K562 (cell line): ENCODE results near the gene ABI3BP. TPM values are rescaled to one million over a fixed set of nuclear protein-coding genes. Genes with fewer than 3 reads are reported as not detected.

Experiments
- ATAC-seq: fragments of 200-7000 bp; cut with Tn5 transposase; 3 replicates; pipeline ENCODE4 v1.9.1; 2020; ENCODE audit warnings: moderate library complexity
- BruUV-seq: library from RNA; stranded (reverse); fragments of 400-500 nt; replicated peaks from 2 replicates; lab custom pipeline; 2021; lab: Mats Ljungman, UMichigan
- CTCF ChIA-PET: fragments of 300-600 bp; formaldehyde crosslinking; extraction: SDS; loops from one replicate; lab custom pipeline; 2021; ENCODE audit warnings: low intra/inter-chr PET ratio; lab: Yijun Ruan, JAX
- POLR2A ChIA-PET: fragments of 300-600, 350-650 bp; sonication (Branson Sonifier 250); formaldehyde crosslinking; extraction: SDS; loops from one replicate; lab custom pipeline; 2021; ENCODE audit warnings: antibody characterized with exemption, inconsistent platforms; lab: Yijun Ruan, JAX
- DNase-seq, 4 experiments: peaks; one replicate each; pipeline versions ENCODE4 v3.0.0 to v3.0.0-alpha.2; 2011 to 2018; ENCODE audit warnings: low spot score in 3 of 4, mixed read lengths in 3 of 4; ENCODE audit errors: extremely low read depth in 1 of 4
- FAIRE-seq: peaks from 2 replicates; lab custom pipeline; 2011; peaks lifted over from hg19 to GRCh38; lab: Jason Lieb, UNC
- H2AFZ ChIP-seq: 2 replicates; pipeline ENCODE4 v1.6.0; 2011; ENCODE audit warnings: low read depth, low read length, control low read depth, inconsistent platforms
- H3K27ac ChIP-seq: fragments of 200-600 bp; 3 replicates; pipeline ENCODE4 v1.8.0; 2011; ENCODE audit warnings: low read depth, mild to moderate bottlenecking, control low read depth, inconsistent platforms, low read length, moderate library complexity, mixed read lengths; ENCODE audit errors: extremely low read depth
- H3K27me3 ChIP-seq, 2 experiments: fragments of 300-600 bp in 1 of 2; 2 replicates in 1 of 2; 3 replicates in 1 of 2; pipeline versions ENCODE4 v1.6.0 to v1.8.0; 2011; ENCODE audit warnings: inconsistent platforms in 2 of 2, low read length in 2 of 2, mild to moderate bottlenecking in 1 of 2, mixed read lengths in 1 of 2, moderate library complexity in 1 of 2; ENCODE audit not compliant: control insufficient read depth in 2 of 2, insufficient read depth in 2 of 2
- H3K36me3 ChIP-seq: fragments of 300-600 bp; 3 replicates; pipeline ENCODE4 v1.8.0; 2011; ENCODE audit warnings: mild to moderate bottlenecking, low read length, inconsistent platforms; ENCODE audit not compliant: control insufficient read depth, insufficient read depth
- H3K4me1 ChIP-seq, 2 experiments: fragments of 200-600 bp in 1 of 2; replicated peaks in 1 of 2; 2 replicates in 1 of 2; 3 replicates in 1 of 2; pipeline versions ENCODE4 v1.5.1 to v1.8.0; 2011; ENCODE audit warnings: inconsistent platforms in 2 of 2, low read length in 2 of 2, mild to moderate bottlenecking in 1 of 2, mixed read lengths in 1 of 2, moderate library complexity in 1 of 2; ENCODE audit not compliant: control insufficient read depth in 2 of 2, insufficient read depth in 2 of 2
- H3K4me2 ChIP-seq: 2 replicates; pipeline ENCODE4 v1.6.1; 2011; ENCODE audit warnings: low read length, control low read depth, inconsistent platforms, mixed read lengths; ENCODE audit not compliant: insufficient read depth
- H3K4me3 ChIP-seq: fragments of 200-600 bp; sonication (generic), shearing (Covaris generic); 2 replicates; pipeline ENCODE4 v1.5.1; 2016; ENCODE audit warnings: control low read depth, inconsistent platforms
- H3K79me2 ChIP-seq: fragments of 200-600 bp; 3 replicates; pipeline ENCODE4 v1.8.0; 2011; ENCODE audit warnings: low read length, inconsistent platforms; ENCODE audit not compliant: control insufficient read depth, insufficient read depth
- H3K9ac ChIP-seq, 2 experiments: 2 replicates each; pipeline versions ENCODE4 v1.6.0 to v1.6.1; 2011; ENCODE audit warnings: low read depth in 2 of 2, low read length in 2 of 2, control low read depth in 1 of 2, inconsistent platforms in 1 of 2, mild to moderate bottlenecking in 1 of 2, mixed read lengths in 1 of 2; ENCODE audit not compliant: insufficient read depth in 1 of 2
- H3K9me1 ChIP-seq: one replicate; pipeline ENCODE4 v1.6.0; 2011; ENCODE audit warnings: inconsistent platforms, mild to moderate bottlenecking, low read length, moderate library complexity; ENCODE audit not compliant: control insufficient read depth, insufficient read depth
- H3K9me3 ChIP-seq: replicated peaks from 2 replicates; pipeline ENCODE4 v1.5.1; 2011; ENCODE audit warnings: low read depth, low read length, inconsistent platforms; ENCODE audit not compliant: control insufficient read depth, insufficient read depth
- H4K20me1 ChIP-seq: replicated peaks from 2 replicates; pipeline ENCODE4 v1.6.1; 2011; ENCODE audit warnings: low read length, inconsistent platforms, mixed read lengths; ENCODE audit not compliant: control insufficient read depth, insufficient read depth
- CGGBP1 ChIP-seq: fragments of 250-450 bp; sonication (Bioruptor Pico); IDR thresholded peaks from 2 replicates; pipeline ENCODE4 v1.9.0; 2021; ENCODE audit warnings: mild to moderate bottlenecking
- CTBP1 ChIP-seq: fragments of 450-650 bp; IDR thresholded peaks from 2 replicates; pipeline ENCODE4 v1.6.1; 2016; ENCODE audit warnings: borderline replicate concordance
- FOXO4 ChIP-seq: fragments of 450-650 bp; formaldehyde crosslinking; IDR thresholded peaks from 2 replicates; pipeline ENCODE4 v1.4.0; 2020; ENCODE audit warnings: mild to moderate bottlenecking, moderate library complexity
- ILK ChIP-seq: fragments of 450-650 bp; IDR thresholded peaks from 2 replicates; pipeline ENCODE4 v1.6.1; 2016; ENCODE audit warnings: missing genetic modification characterization, low read depth, mild to moderate bottlenecking, missing compliant biosample characterization, moderate library complexity, borderline replicate concordance
- MEF2D ChIP-seq: conservative IDR thresholded peaks from 2 replicates; pipeline ENCODE4 v1.6.1; 2016; ENCODE audit warnings: low read depth, missing genetic modification characterization, missing compliant biosample characterization
- MNT ChIP-seq, 2 experiments: fragments of 450-650 bp; conservative IDR thresholded peaks; 2 replicates each; pipeline ENCODE4 v1.6.1; 2017; ENCODE audit warnings: mild to moderate bottlenecking in 2 of 2, moderate library complexity in 2 of 2
- MXD1 ChIP-seq: fragments of 250-450 bp; sonication (Bioruptor Pico); IDR thresholded peaks from 2 replicates; pipeline ENCODE4 v1.8.0; 2021; ENCODE audit warnings: borderline replicate concordance, mild to moderate bottlenecking, moderate library complexity; ENCODE audit not compliant: poor library complexity, severe bottlenecking
- POLR2H ChIP-seq: IDR thresholded peaks from 2 replicates; pipeline ENCODE4 v1.6.1; 2016; ENCODE audit warnings: missing genetic modification characterization, low read depth, mild to moderate bottlenecking, control low read depth, missing compliant biosample characterization, moderate library complexity
- RCOR1 ChIP-seq, 2 experiments: IDR thresholded peaks; 2 replicates each; pipeline ENCODE4 v1.6.1; 2012; ENCODE audit warnings: low read depth in 2 of 2, low read length in 2 of 2, borderline replicate concordance in 1 of 2, improper control_type of control experiment in 1 of 2
- SP2 ChIP-seq: IDR thresholded peaks from 2 replicates; pipeline ENCODE4 v1.6.1; 2011; ENCODE audit warnings: mild to moderate bottlenecking, low read depth, low read length, moderate library complexity; ENCODE audit not compliant: poor library complexity, severe bottlenecking; ENCODE audit errors: extremely low read depth
- TAF15 ChIP-seq: fragments of 200-400 bp; formaldehyde crosslinking; IDR thresholded peaks from 2 replicates; pipeline ENCODE4 v1.6.1; 2017; ENCODE audit warnings: mild to moderate bottlenecking, low read depth, low read length, moderate library complexity
- TARDBP ChIP-seq: fragments of 450-650 bp; IDR thresholded peaks from 2 replicates; pipeline ENCODE4 v1.6.1; 2016
- TBP ChIP-seq: optimal IDR thresholded peaks from 2 replicates; pipeline ENCODE3; 2011; ENCODE audit warnings: low read depth, low read length, improper control_type of control experiment
- TEAD2 ChIP-seq: fragments of 450-650 bp; IDR thresholded peaks from 2 replicates; pipeline ENCODE4 v1.6.1; 2016; ENCODE audit warnings: missing genetic modification characterization, control low read depth, missing compliant biosample characterization
- ZFPM2 ChIP-seq: fragments of 250-450 bp; sonication (Bioruptor Pico); IDR thresholded peaks from 2 replicates; pipeline ENCODE4 v1.5.1; 2022; ENCODE audit warnings: mild to moderate bottlenecking
- ZNF232 ChIP-seq: sonication (generic); formaldehyde crosslinking; IDR thresholded peaks from 2 replicates; pipeline ENCODE4 v1.8.0; 2022; ENCODE audit warnings: mild to moderate bottlenecking, missing genetic modification reagents
- WGBS: fragments of 100-300 bp; shearing (Covaris generic); methylation state at CpG from one replicate; pipeline ENCODE4 v1.1.6; 2016; ENCODE audit warnings: low coverage, mixed read lengths; ENCODE audit not compliant: insufficient coverage; ENCODE audit errors: missing lambda C conversion rate; 5-methylcytosine and 5-hydroxymethylcytosine counted together
- in situ Hi-C: fragments of 300-500 bp; cut with MboI; formaldehyde crosslinking; loops from 4 replicates; pipeline ENCODE4 v1.15.0; 2018; ENCODE audit warnings: inconsistent platforms, mixed read lengths
- intact Hi-C: fragments of 100-400 bp; cut with micrococcal nuclease; formaldehyde crosslinking; loops from 2 replicates; pipeline ENCODE4 v1.14.2; 2022
- polyA plus RNA-seq, 8 experiments: library from polyadenylated mRNA; depleted of rRNA in 4 of 8; stranded (reverse) in 5 of 8; unstranded in 3 of 8; fragments of >200 nt; fragmentation: Nextera tagmentation in 2 of 8; fragmentation: Illumina TruSeq in 1 of 8; extraction: Ambion mirVana in 2 of 8; extraction: Trizol in 1 of 8; gene quantifications; 2 replicates each; pipeline versions ENCODE4 v1.2.1 to v1.2.3, GENCODE V29; 2011 to 2014; ENCODE audit warnings: inconsistent platforms in 1 of 8, missing spikeins in 1 of 8
- total RNA-seq, 7 experiments: library from RNA; depleted of rRNA in 6 of 7; stranded (reverse); fragments of >200 nt in 6 of 7; fragmentation: Illumina TruSeq in 2 of 7; extraction: Trizol in 2 of 7; gene quantifications; 2 replicates each; pipeline versions ENCODE4 v1.2.1 to v1.2.3, GENCODE V29; 2011 to 2021; ENCODE audit warnings: low replicate concordance in 1 of 7

ABI3BP gene
- total and polyA plus RNA-seq, 9 of the 15 experiments (the other 6 are each of a cell fraction or from before 2014, with no cell fraction given), result 0.01 to 0.24 (median 0.06) TPM; not detected in 5

- no peaks in the 10 kb centered on the region for H3K27me3 ChIP-seq
- CTCF ChIA-PET, result no interaction called here
- no peak overlapping the region for H2AFZ ChIP-seq
- no peak overlapping the region for H3K27ac ChIP-seq
- no peaks in the 10 kb centered on the region for H3K9me3 ChIP-seq
- in situ Hi-C loops (no loop called here), intact Hi-C loops (no loop called here)
- FAIRE-seq (no peak), ATAC-seq (no peak), DNase-seq (no peak)
- 10% methylated on average over 1 of the region's 1 CpG for WGBS
- H3K9ac ChIP-seq, result no peak overlapping the region
- POLR2A ChIA-PET, result no interaction called here
- BruUV-seq, result no TSS peak
- H3K4me1 ChIP-seq, result no peaks in the 10 kb centered on the region
- H3K9me1 ChIP-seq, result no peaks in the 10 kb centered on the region
- H3K36me3 ChIP-seq, result no peaks in the 10 kb centered on the region
- no peaks in the 10 kb centered on the region for H4K20me1 ChIP-seq
- no peaks in the 10 kb centered on the region for H3K79me2 ChIP-seq
- TF ChIP-seq CGGBP1 (CRISPR knock-in tag) (no peak), SP2 (no peak), RCOR1 (IDR thresholded peaks at IDR 0.05; ENCODE audit: borderline replicate concordance in 1 of 2, low read depth in 2 of 2, low read length in 2 of 2) (no peak), FOXO4 (CRISPR knock-in tag) (no peak), MXD1 (CRISPR knock-in tag) (no peak), ZFPM2 (CRISPR knock-in tag) (no peak), TBP (no peak), MNT (conservative IDR thresholded peaks at IDR 0.05) (no peak), CTBP1 (no peak), TEAD2 (tag) (no peak), TARDBP (no peak), MEF2D (tag) (no peak), TAF15 (no peak), ZNF232 (no peak), POLR2H (no peak), ILK (tag) (no peak)
- TF ChIP-seq, all 486 proteins: peak for 0
- no peak overlapping the region for H3K4me3 ChIP-seq
- H3K4me2 ChIP-seq, result no peak overlapping the region
Measured at GRCh38 chr3:100888881-100889280, 104.3 kb downstream of the ABI3BP start.
